ENCODE data around the gene EML4.

DNA sequence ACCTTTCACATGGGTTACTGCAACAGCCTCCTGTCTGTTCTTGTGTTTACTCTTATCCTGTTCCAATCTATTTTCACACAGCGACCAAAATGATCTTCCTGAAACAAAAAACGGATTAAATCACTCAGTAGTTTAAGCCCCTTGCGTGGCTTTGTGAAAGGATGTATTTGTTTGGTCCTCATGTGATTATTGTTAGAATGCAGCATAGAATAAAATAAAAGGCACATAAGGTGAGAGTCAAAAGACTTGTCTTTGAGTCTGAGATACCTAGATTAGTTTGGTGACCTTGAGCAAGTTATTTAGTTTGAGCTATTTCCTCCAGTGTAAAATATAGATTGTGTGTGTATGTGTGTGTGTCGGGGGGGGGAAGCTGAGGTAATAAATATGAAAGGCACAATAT, 72.4 kb downstream of the EML4 start:
- no peak for TF ChIP-seq EZH2 (IDR thresholded peaks at IDR 0.05; ENCODE audit: low read length)
- TF ChIP-seq, protein P1, sequence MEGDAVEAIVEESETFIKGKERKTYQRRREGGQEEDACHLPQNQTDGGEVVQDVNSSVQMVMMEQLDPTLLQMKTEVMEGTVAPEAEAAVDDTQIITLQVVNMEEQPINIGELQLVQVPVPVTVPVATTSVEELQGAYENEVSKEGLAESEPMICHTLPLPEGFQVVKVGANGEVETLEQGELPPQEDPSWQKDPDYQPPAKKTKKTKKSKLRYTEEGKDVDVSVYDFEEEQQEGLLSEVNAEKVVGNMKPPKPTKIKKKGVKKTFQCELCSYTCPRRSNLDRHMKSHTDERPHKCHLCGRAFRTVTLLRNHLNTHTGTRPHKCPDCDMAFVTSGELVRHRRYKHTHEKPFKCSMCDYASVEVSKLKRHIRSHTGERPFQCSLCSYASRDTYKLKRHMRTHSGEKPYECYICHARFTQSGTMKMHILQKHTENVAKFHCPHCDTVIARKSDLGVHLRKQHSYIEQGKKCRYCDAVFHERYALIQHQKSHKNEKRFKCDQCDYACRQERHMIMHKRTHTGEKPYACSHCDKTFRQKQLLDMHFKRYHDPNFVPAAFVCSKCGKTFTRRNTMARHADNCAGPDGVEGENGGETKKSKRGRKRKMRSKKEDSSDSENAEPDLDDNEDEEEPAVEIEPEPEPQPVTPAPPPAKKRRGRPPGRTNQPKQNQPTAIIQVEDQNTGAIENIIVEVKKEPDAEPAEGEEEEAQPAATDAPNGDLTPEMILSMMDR (optimal IDR thresholded peaks at IDR 0.05 in 1 of 3, IDR thresholded peaks at IDR 0.05 in 1 of 3, conservative IDR thresholded peaks at IDR 0.05 in 1 of 3; ENCODE audit: extremely low read depth in 1 of 3, insufficient read depth in 2 of 3, low read length in 3 of 3) = no peak

Data from keratinocyte (primary cell).